Chondrocyte (in vitro differentiated cells): ENCODE measurements around the gene RBM4. TPM values are rescaled to one million over a fixed set of nuclear protein-coding genes. Genes with fewer than 3 reads are reported as not detected.
A peak's percentile ranks its signal among the peaks of the same experiment; 100 is the strongest.

Source experiments
- DNase-seq: peaks from one replicate; pipeline ENCODE4 v3.0.0; 2021; ENCODE audit warnings: mixed read lengths, low spot score
- H3K27ac Mint-ChIP-seq: one replicate; pipeline ENCODE4 v1.8.0; 2021; ENCODE audit warnings: mild to moderate bottlenecking, moderate library complexity, mixed read lengths; ENCODE audit not compliant: unreplicated experiment
- H3K27me3 Mint-ChIP-seq: 2 replicates; pipeline ENCODE4 v1.8.0; 2021; ENCODE audit warnings: low read depth, mixed read lengths
- H3K36me3 Mint-ChIP-seq: 2 replicates; pipeline ENCODE4 v1.8.0; 2021; ENCODE audit warnings: low read depth, mixed read lengths
- H3K4me1 Mint-ChIP-seq: 2 replicates; pipeline ENCODE4 v1.8.0; 2021; ENCODE audit warnings: low read depth, mild to moderate bottlenecking, mixed read lengths
- H3K4me3 Mint-ChIP-seq: one replicate; pipeline ENCODE4 v1.8.0; 2021; ENCODE audit warnings: mild to moderate bottlenecking, moderate library complexity, mixed read lengths; ENCODE audit not compliant: unreplicated experiment
- H3K9me3 Mint-ChIP-seq: 2 replicates; pipeline ENCODE4 v1.8.0; 2021; ENCODE audit warnings: low read depth, mixed read lengths
- CTCF ChIP-seq: fragments of 200-600 bp; sonication (generic); IDR thresholded peaks from 2 replicates; pipeline ENCODE4 v1.5.0; 2021; ENCODE audit warnings: antibody characterized with exemption, mild to moderate bottlenecking, moderate library complexity
- total RNA-seq: library from RNA; stranded (reverse); gene quantifications from 3 replicates; pipeline ENCODE4 v1.2.1, GENCODE V29; 2021

Gene RBM4
- total RNA-seq, 1 donor from 2014 or later, result 109 TPM

GRCh38 chr11:66609721-66610617 lies 28.5 kb upstream of the RBM4 start:
- H3K27ac Mint-ChIP-seq, result no peak overlapping the region
- no peak overlapping the region for H3K4me3 Mint-ChIP-seq
- peaks cover 15% of the 10 kb centered on the region for H3K4me1 Mint-ChIP-seq
- no peak for DNase-seq
- no peak for TF ChIP-seq CTCF
- no peaks in the 10 kb centered on the region for H3K27me3 Mint-ChIP-seq
- H3K9me3 Mint-ChIP-seq, result peaks cover 2% of the 10 kb centered on the region
- H3K36me3 Mint-ChIP-seq, result peaks cover 9% of the 10 kb centered on the region

GRCh38 chr11:66612458-66612857 lies 26.0 kb upstream of the RBM4 start:
- H3K27ac Mint-ChIP-seq, result no peak overlapping the region
- DNase-seq, result no peak
- TF ChIP-seq CTCF, result no peak
- no peak overlapping the region for H3K4me3 Mint-ChIP-seq
- H3K27me3 Mint-ChIP-seq, result no peaks in the 10 kb centered on the region
- H3K4me1 Mint-ChIP-seq, result peaks cover 12% of the 10 kb centered on the region
- H3K36me3 Mint-ChIP-seq, result peaks cover 3% of the 10 kb centered on the region
- H3K9me3 Mint-ChIP-seq, result peaks cover 2% of the 10 kb centered on the region

- Mint-ChIP-seq H3K4me3 (no peak overlapping the region), H3K4me1 (peaks cover 19% of the 10 kb centered on the region), H3K27me3 (no peaks in the 10 kb centered on the region), H3K9me3 (peaks cover 2% of the 10 kb centered on the region), H3K27ac (no peak overlapping the region), H3K36me3 (peaks cover 5% of the 10 kb centered on the region)
- no peak for DNase-seq
- TF ChIP-seq CTCF, result no peak
These were observed 24.4 kb upstream of the RBM4 start for GRCh38 chr11:66614073-66614472.

- no peaks in the 10 kb centered on the region for H3K27me3 Mint-ChIP-seq
- no peaks in the 10 kb centered on the region for H3K9me3 Mint-ChIP-seq
- peaks cover 37% of the 10 kb centered on the region for H3K4me1 Mint-ChIP-seq
- H3K4me3 Mint-ChIP-seq, result peak within 1 kb of the TSS; percentile 96
- peak within 1 kb of the TSS; percentile 100 for H3K27ac Mint-ChIP-seq
- TF ChIP-seq CTCF, result no peak
- peak; percentile 100 for DNase-seq
- H3K36me3 Mint-ChIP-seq, result peaks cover 4% of the 10 kb centered on the region
These were observed 21.9 kb upstream of the RBM4 start, which contains the start of gene RBM14 for GRCh38 chr11:66616379-66617154. Gene RBM14, plus strand, starts transcription at chr11:66616630. Its CDS starts 91 bp downstream, at chr11:66616721.

- H3K27ac Mint-ChIP-seq, result peak overlapping the region; percentile 100
- TF ChIP-seq CTCF, result no peak
- peak; percentile 93 for DNase-seq
- peaks cover 42% of the 10 kb centered on the region for H3K4me1 Mint-ChIP-seq
- H3K27me3 Mint-ChIP-seq, result no peaks in the 10 kb centered on the region
- H3K9me3 Mint-ChIP-seq, result no peaks in the 10 kb centered on the region
- peak overlapping the region; percentile 96 for H3K4me3 Mint-ChIP-seq
- H3K36me3 Mint-ChIP-seq, result peaks cover 4% of the 10 kb centered on the region
These were observed 21.2 kb upstream of the RBM4 start for GRCh38 chr11:66617155-66617834.
